Endothelial cell of umbilical vein (primary cell): ENCODE measurements around the gene PLEKHG4B. TPM values are rescaled to one million over a fixed set of nuclear protein-coding genes. Genes with fewer than 3 reads are reported as not detected.

Source experiments
- BruUV-seq: library from RNA; stranded (reverse); fragments of 400-500 nt; replicated peaks from 2 replicates; lab custom pipeline; 2021; lab: Mats Ljungman, UMichigan
- CTCF ChIA-PET: fragments of 300-600, 350-600 bp; sonication (Branson Sonifier 250); formaldehyde crosslinking; loops from one replicate; lab custom pipeline; 2021; ENCODE audit warnings: antibody characterized with exemption, inconsistent platforms; lab: Charles Lee
- POLR2A ChIA-PET: fragments of 300-600, 350-600 bp; sonication (Branson Sonifier 250); formaldehyde crosslinking; loops from one replicate; lab custom pipeline; 2021; ENCODE audit warnings: antibody characterized with exemption, inconsistent platforms; lab: Charles Lee
- DNase-seq: peaks from one replicate; pipeline ENCODE4 v3.0.0-alpha.2; 2011; ENCODE audit warnings: low read depth, low spot score
- FAIRE-seq: peaks from 2 replicates; lab custom pipeline; 2011; peaks lifted over from hg19 to GRCh38; lab: Jason Lieb, UNC
- H2AFZ ChIP-seq: 2 replicates; pipeline ENCODE4 v1.6.0; 2012; ENCODE audit warnings: low read depth, low read length, control low read depth, inconsistent platforms
- H3K27ac ChIP-seq: 2 replicates; pipeline ENCODE4 v1.5.1; 2011; ENCODE audit warnings: low read depth, mild to moderate bottlenecking, control low read depth, low read length, moderate library complexity; ENCODE audit not compliant: insufficient read depth
- H3K27me3 ChIP-seq, 2 experiments: 2 replicates each; pipeline versions ENCODE4 v1.6.0 to v1.6.1; 2011; ENCODE audit warnings: low read length in 2 of 2, mixed read lengths in 1 of 2; ENCODE audit not compliant: control insufficient read depth in 2 of 2, insufficient read depth in 2 of 2
- H3K36me3 ChIP-seq, 2 experiments: 2 replicates in 1 of 2; 3 replicates in 1 of 2; pipeline ENCODE4 v1.5.1; 2011; ENCODE audit warnings: low read length in 2 of 2, mild to moderate bottlenecking in 1 of 2, moderate library complexity in 1 of 2; ENCODE audit not compliant: control insufficient read depth in 2 of 2, insufficient read depth in 2 of 2; ENCODE audit errors: extremely low read depth in 1 of 2
- H3K4me1 ChIP-seq: 3 replicates; pipeline ENCODE4 v1.5.1; 2011; ENCODE audit warnings: mild to moderate bottlenecking, low read length; ENCODE audit not compliant: control insufficient read depth, insufficient read depth; ENCODE audit errors: extremely low read depth
- H3K4me2 ChIP-seq: 2 replicates; pipeline ENCODE4 v1.6.1; 2011; ENCODE audit warnings: low read length, control low read depth, mixed read lengths; ENCODE audit not compliant: insufficient read depth
- H3K4me3 ChIP-seq, 3 experiments: fragments of 200-600 bp in 1 of 3; sonication (generic), shearing (Covaris generic) in 1 of 3; replicated peaks in 1 of 3; 2 replicates each; pipeline ENCODE4 v1.5.1; 2011 to 2016; ENCODE audit warnings: control low read depth in 3 of 3, low read length in 3 of 3, mild to moderate bottlenecking in 2 of 3, inconsistent platforms in 1 of 3, low read depth in 1 of 3, moderate library complexity in 1 of 3; ENCODE audit not compliant: insufficient read depth in 1 of 3
- H3K79me2 ChIP-seq: 2 replicates; pipeline ENCODE4 v1.6.0; 2012; ENCODE audit warnings: low read length, inconsistent platforms; ENCODE audit not compliant: control insufficient read depth, insufficient read depth
- H3K9ac ChIP-seq: replicated peaks from 2 replicates; pipeline ENCODE3; 2011; ENCODE audit warnings: low read length, control low read depth; ENCODE audit not compliant: insufficient read depth; ENCODE audit errors: extremely low read depth
- H3K9me1 ChIP-seq: replicated peaks from 3 replicates; pipeline ENCODE4 v1.6.0; 2011; ENCODE audit warnings: mild to moderate bottlenecking, low read length; ENCODE audit not compliant: control insufficient read depth, insufficient read depth; ENCODE audit errors: extremely low read depth
- H3K9me3 ChIP-seq: replicated peaks from 2 replicates; pipeline ENCODE4 v1.5.1; 2012; ENCODE audit warnings: low read length, inconsistent platforms; ENCODE audit not compliant: control insufficient read depth, insufficient read depth
- H4K20me1 ChIP-seq: replicated peaks from 2 replicates; pipeline ENCODE3; 2011; ENCODE audit warnings: mild to moderate bottlenecking, low read length; ENCODE audit not compliant: control insufficient read depth, insufficient read depth; ENCODE audit errors: extremely low read depth
- CTCF ChIP-seq, 2 donors: IDR thresholded peaks; 1 replicate in 1 of 2; 2 replicates in 1 of 2; pipeline ENCODE4 v1.5.1; 2011; ENCODE audit warnings: low read length in 2 of 2, mild to moderate bottlenecking in 2 of 2, moderate library complexity in 2 of 2, control low read depth in 1 of 2, inconsistent platforms in 1 of 2, low read depth in 1 of 2; ENCODE audit not compliant: insufficient read depth in 1 of 2; ENCODE audit errors: extremely low read depth in 1 of 2
- EZH2 ChIP-seq: IDR thresholded peaks from 2 replicates; pipeline ENCODE4 v1.6.1; 2012; ENCODE audit warnings: borderline replicate concordance, low read depth, mild to moderate bottlenecking, moderate library complexity, low read length, inconsistent platforms; ENCODE audit not compliant: severe bottlenecking
- FOS ChIP-seq: IDR thresholded peaks from 2 replicates; pipeline ENCODE4 v1.6.1; 2011; ENCODE audit warnings: mild to moderate bottlenecking, low read length, moderate library complexity, borderline replicate concordance; ENCODE audit not compliant: insufficient read depth
- GATA2 ChIP-seq: IDR thresholded peaks from 2 replicates; pipeline ENCODE4 v1.7.0; 2011; ENCODE audit warnings: low read depth, mild to moderate bottlenecking, moderate library complexity, mixed read lengths, low read length; ENCODE audit not compliant: insufficient read length, insufficient read depth
- JUN ChIP-seq: IDR thresholded peaks from 2 replicates; pipeline ENCODE4 v1.6.1; 2011; ENCODE audit warnings: borderline replicate concordance, low read depth; ENCODE audit not compliant: insufficient read length, insufficient read depth
- MYC ChIP-seq: IDR thresholded peaks from one replicate; pipeline ENCODE4 v1.6.1; 2011; ENCODE audit warnings: mild to moderate bottlenecking, low read depth, low read length
- POLR2A ChIP-seq: IDR thresholded peaks from 2 replicates; pipeline ENCODE4 v1.6.1; 2012; ENCODE audit warnings: low read depth, mild to moderate bottlenecking, control low read depth, low read length
- POLR2AphosphoS5 ChIP-seq: IDR thresholded peaks from 2 replicates; pipeline ENCODE4 v1.6.1; 2012; ENCODE audit warnings: low read depth, mild to moderate bottlenecking, control low read depth, low read length, moderate library complexity; ENCODE audit not compliant: insufficient read depth
- dilution Hi-C: fragments of 300-500 bp; cut with MboI; formaldehyde crosslinking; loops from one replicate; pipeline ENCODE4 v1.15.0; 2019; ENCODE audit warnings: low sequenced_read_pairs; ENCODE audit not compliant: extremely low pct_ligation_motif_present
- intact Hi-C: fragments of 100-400 bp; cut with micrococcal nuclease; formaldehyde crosslinking; loops from one replicate; pipeline ENCODE4 v1.10.0; 2022
- polyA plus RNA-seq, 4 experiments: library from polyadenylated mRNA; depleted of rRNA in 3 of 4; stranded (reverse) in 3 of 4; unstranded in 1 of 4; fragments of >200 nt; gene quantifications; 2 replicates each; pipeline versions ENCODE4 v1.2.1 to v1.2.3, GENCODE V29; 2011 to 2012; ENCODE audit warnings: missing spikeins in 1 of 4
- total RNA-seq: library from RNA; stranded (reverse); gene quantifications from 2 replicates; pipeline ENCODE4 v1.2.3, GENCODE V29; 2021
- TF ChIP-seq, protein P1 (sequence below): IDR thresholded peaks from 2 replicates; pipeline ENCODE4 v1.6.1; 2011; ENCODE audit not compliant: insufficient read depth, insufficient read length

PLEKHG4B gene
- total and polyA plus RNA-seq, 2 donors (not counting 3 experiments of a cell fraction or from before 2014, with no cell fraction given), result not detected

DNA sequence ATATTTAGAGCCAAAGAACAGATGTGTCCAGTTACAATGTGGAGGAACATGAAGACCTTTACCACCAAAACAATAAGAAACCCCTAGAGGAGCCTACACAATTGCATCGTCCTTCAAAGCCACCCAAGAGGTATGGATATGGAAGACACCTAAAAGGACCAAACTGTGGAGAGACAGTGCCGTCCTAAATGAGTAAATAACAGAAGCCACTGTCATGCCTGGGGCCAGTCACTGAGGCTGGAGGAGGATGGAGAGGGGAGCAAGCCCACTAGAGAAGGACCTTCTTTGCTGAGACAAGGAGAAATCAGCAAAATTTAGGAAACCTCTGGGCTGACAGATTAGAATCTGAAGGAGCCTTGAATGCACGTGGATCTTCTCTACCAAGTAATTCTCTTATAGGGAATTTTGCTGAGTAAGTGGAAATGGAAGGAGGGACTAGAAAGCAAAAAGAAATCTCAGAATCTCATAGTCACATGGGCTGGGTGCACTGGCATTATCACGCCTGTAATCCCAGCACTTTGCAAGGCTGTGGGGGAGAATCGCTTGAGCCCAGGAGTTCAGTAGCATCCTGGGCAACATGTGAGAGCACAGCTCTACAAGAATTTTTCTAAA, 27.6 kb downstream of the PLEKHG4B start:
- Histone ChIP-seq H2AFZ (no peak overlapping the region), H3K9me3 (no peaks in the 10 kb centered on the region), H3K27me3 (peaks cover 0 to 2% of the 10 kb centered on the region in 2 experiments), H3K27ac (no peak overlapping the region), H3K9me1 (no peaks in the 10 kb centered on the region), H3K79me2 (no peaks in the 10 kb centered on the region), H3K4me2 (no peak overlapping the region), H3K4me3 (no peak overlapping the region), H3K9ac (no peak overlapping the region), H4K20me1 (no peaks in the 10 kb centered on the region), H3K4me1 (no peaks in the 10 kb centered on the region), H3K36me3 (no peaks in the 10 kb centered on the region)
- BruUV-seq, result no TSS peak
- DNase-seq, result no peak
- dilution Hi-C loops, result no loop called here
- FAIRE-seq, result no peak
- intact Hi-C loops, result no loop called here
- ChIA-PET POLR2A (no interaction called here), CTCF (no interaction called here)
- no peak for TF ChIP-seq POLR2AphosphoS5
- TF ChIP-seq, protein P1, sequence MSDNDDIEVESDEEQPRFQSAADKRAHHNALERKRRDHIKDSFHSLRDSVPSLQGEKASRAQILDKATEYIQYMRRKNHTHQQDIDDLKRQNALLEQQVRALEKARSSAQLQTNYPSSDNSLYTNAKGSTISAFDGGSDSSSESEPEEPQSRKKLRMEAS, result no peak
- no peak for TF ChIP-seq MYC
- no peak for TF ChIP-seq JUN
- TF ChIP-seq CTCF (IDR thresholded peaks at IDR 0.05; ENCODE audit: extremely low read depth in 1 of 2, insufficient read depth in 1 of 2, low read depth in 1 of 2, low read length in 2 of 2), result no peak
- no peak for TF ChIP-seq FOS
- no peak for TF ChIP-seq POLR2A
- TF ChIP-seq GATA2, result no peak
- no peak for TF ChIP-seq EZH2
